Measurements from ENCODE around the gene AGXT.

DNA sequence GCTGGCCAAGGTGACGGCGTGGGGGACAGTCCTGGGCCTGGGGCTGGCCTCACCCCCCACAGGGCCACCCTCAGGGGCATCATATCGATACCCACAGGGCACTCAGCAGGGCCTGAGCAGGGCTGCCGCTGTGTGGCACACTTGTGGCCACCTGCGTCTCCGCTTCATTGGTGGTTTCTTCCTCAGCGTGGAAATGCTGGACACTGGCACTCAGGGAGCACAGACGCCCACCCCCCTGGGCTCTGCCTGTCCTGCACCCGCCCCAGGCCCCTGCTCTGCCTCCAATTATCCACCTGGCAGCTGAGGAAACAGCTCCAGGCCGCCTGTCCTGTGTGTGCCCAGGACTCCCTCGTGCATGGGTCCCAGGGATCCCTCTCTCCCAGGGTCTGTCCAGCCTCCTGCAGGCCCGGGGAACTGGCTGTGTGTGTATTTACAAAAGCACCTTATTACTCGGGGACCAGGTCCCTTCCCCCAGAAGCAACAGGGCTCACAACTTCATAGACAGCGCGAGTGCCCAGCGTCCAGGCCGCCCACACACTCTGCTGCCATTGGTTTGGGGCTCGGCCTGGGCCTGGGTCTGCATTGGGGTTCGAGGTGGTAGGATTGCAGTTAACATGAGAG, 50.6 kb downstream of the AGXT start:
- no peak for TF ChIP-seq POLR2AphosphoS5 (IDR thresholded peaks at IDR 0.05; ENCODE audit: low read depth, low read length)
- TF ChIP-seq SIN3A (IDR thresholded peaks at IDR 0.05; ENCODE audit: borderline replicate concordance, insufficient read depth, low read length): no peak
- TF ChIP-seq, protein P1, sequence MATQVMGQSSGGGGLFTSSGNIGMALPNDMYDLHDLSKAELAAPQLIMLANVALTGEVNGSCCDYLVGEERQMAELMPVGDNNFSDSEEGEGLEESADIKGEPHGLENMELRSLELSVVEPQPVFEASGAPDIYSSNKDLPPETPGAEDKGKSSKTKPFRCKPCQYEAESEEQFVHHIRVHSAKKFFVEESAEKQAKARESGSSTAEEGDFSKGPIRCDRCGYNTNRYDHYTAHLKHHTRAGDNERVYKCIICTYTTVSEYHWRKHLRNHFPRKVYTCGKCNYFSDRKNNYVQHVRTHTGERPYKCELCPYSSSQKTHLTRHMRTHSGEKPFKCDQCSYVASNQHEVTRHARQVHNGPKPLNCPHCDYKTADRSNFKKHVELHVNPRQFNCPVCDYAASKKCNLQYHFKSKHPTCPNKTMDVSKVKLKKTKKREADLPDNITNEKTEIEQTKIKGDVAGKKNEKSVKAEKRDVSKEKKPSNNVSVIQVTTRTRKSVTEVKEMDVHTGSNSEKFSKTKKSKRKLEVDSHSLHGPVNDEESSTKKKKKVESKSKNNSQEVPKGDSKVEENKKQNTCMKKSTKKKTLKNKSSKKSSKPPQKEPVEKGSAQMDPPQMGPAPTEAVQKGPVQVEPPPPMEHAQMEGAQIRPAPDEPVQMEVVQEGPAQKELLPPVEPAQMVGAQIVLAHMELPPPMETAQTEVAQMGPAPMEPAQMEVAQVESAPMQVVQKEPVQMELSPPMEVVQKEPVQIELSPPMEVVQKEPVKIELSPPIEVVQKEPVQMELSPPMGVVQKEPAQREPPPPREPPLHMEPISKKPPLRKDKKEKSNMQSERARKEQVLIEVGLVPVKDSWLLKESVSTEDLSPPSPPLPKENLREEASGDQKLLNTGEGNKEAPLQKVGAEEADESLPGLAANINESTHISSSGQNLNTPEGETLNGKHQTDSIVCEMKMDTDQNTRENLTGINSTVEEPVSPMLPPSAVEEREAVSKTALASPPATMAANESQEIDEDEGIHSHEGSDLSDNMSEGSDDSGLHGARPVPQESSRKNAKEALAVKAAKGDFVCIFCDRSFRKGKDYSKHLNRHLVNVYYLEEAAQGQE (IDR thresholded peaks at IDR 0.05; ENCODE audit: insufficient read depth in 1 of 2, low read depth in 2 of 2, low read length in 2 of 2): no peak
- no peak for TF ChIP-seq FOXP2 (optimal IDR thresholded peaks at IDR 0.05; ENCODE audit: borderline replicate concordance, extremely low read depth, extremely low read length, insufficient read depth)
